H9 (cell line): Measurements from ENCODE around the gene SRSF4. TPM values are rescaled to one million over a fixed set of nuclear protein-coding genes. Genes with fewer than 3 reads are reported as not detected.
A peak's percentile ranks its signal among the peaks of the same experiment; 100 is the strongest.

ENCODE experiments used
- DNase-seq: peaks from one replicate; pipeline ENCODE4 v3.0.0-alpha.2; 2017
- H2AFZ ChIP-seq: one replicate; pipeline ENCODE4 v1.6.1; 2013; ENCODE audit warnings: mild to moderate bottlenecking, low read length, control low read depth, moderate library complexity
- H2AK5ac ChIP-seq: 2 replicates; pipeline ENCODE4 v1.6.1; 2013; ENCODE audit warnings: low read length, control low read depth, mixed read lengths; ENCODE audit not compliant: insufficient read length
- H2BK120ac ChIP-seq: one replicate; pipeline ENCODE4 v1.6.1; 2013; ENCODE audit warnings: low read depth, mild to moderate bottlenecking, low read length, control low read depth, inconsistent platforms; ENCODE audit not compliant: poor library complexity, severe bottlenecking
- H2BK12ac ChIP-seq: 2 replicates; pipeline ENCODE4 v1.6.1; 2013; ENCODE audit warnings: low read length, control low read depth, mixed read lengths, low read depth; ENCODE audit not compliant: insufficient read length
- H2BK15ac ChIP-seq: 2 replicates; pipeline ENCODE4 v1.6.1; 2013; ENCODE audit warnings: low read depth, low read length, control low read depth
- H2BK20ac ChIP-seq: one replicate; pipeline ENCODE4 v1.6.1; 2013; ENCODE audit warnings: low read depth, mild to moderate bottlenecking, low read length, control low read depth, inconsistent platforms; ENCODE audit not compliant: poor library complexity, severe bottlenecking
- H2BK5ac ChIP-seq: 2 replicates; pipeline ENCODE4 v1.6.1; 2013; ENCODE audit warnings: low read length, control low read depth, mixed read lengths; ENCODE audit not compliant: insufficient read length
- H3K14ac ChIP-seq: 2 replicates; pipeline ENCODE4 v1.6.1; 2013; ENCODE audit warnings: low read length, control low read depth; ENCODE audit not compliant: insufficient read depth
- H3K18ac ChIP-seq: 2 replicates; pipeline ENCODE4 v1.6.1; 2013; ENCODE audit warnings: low read depth, mild to moderate bottlenecking, mixed read lengths, low read length, control low read depth; ENCODE audit not compliant: insufficient read length
- H3K23ac ChIP-seq: 2 replicates; pipeline ENCODE4 v1.6.1; 2013; ENCODE audit warnings: low read length, control low read depth, mixed read lengths, low read depth; ENCODE audit not compliant: insufficient read length
- H3K23me2 ChIP-seq: 2 replicates; pipeline ENCODE4 v1.6.1; 2013; ENCODE audit warnings: low read depth, mild to moderate bottlenecking, mixed read lengths, low read length, control low read depth; ENCODE audit not compliant: insufficient read length, poor library complexity, severe bottlenecking
- H3K27ac ChIP-seq: 2 replicates; pipeline ENCODE4 v1.5.1; 2013; ENCODE audit warnings: low read length, control low read depth, mixed read lengths, low read depth; ENCODE audit not compliant: insufficient read length
- H3K27me3 ChIP-seq: 2 replicates; pipeline ENCODE4 v1.6.1; 2013; ENCODE audit warnings: low read length, control low read depth, inconsistent platforms; ENCODE audit not compliant: insufficient read depth
- H3K4ac ChIP-seq: 2 replicates; pipeline ENCODE4 v1.6.1; 2013; ENCODE audit warnings: low read depth, mild to moderate bottlenecking, control low read depth, inconsistent platforms, low read length, moderate library complexity
- H3K4me1 ChIP-seq: 2 replicates; pipeline ENCODE4 v1.6.1; 2013; ENCODE audit warnings: low read length, control low read depth, inconsistent platforms; ENCODE audit not compliant: insufficient read depth
- H3K4me2 ChIP-seq: 2 replicates; pipeline ENCODE4 v1.6.1; 2013; ENCODE audit warnings: low read length, control low read depth, mixed read lengths; ENCODE audit not compliant: insufficient read length, insufficient read depth
- H3K56ac ChIP-seq: 2 replicates; pipeline ENCODE4 v1.6.1; 2013; ENCODE audit warnings: low read depth, mild to moderate bottlenecking, mixed read lengths, low read length, control low read depth; ENCODE audit not compliant: insufficient read length
- H3K79me1 ChIP-seq: 2 replicates; pipeline ENCODE4 v1.6.1; 2013; ENCODE audit warnings: low read depth, mild to moderate bottlenecking, moderate library complexity, low read length, control low read depth, inconsistent platforms; ENCODE audit not compliant: insufficient read depth, poor library complexity, severe bottlenecking
- H3K79me2 ChIP-seq: 2 replicates; pipeline ENCODE4 v1.6.1; 2013; ENCODE audit warnings: low read length, control low read depth, inconsistent platforms; ENCODE audit not compliant: insufficient read depth
- H3K9ac ChIP-seq: 2 replicates; pipeline ENCODE4 v1.6.1; 2013; ENCODE audit warnings: low read length, control low read depth, mixed read lengths; ENCODE audit not compliant: insufficient read length; ENCODE audit errors: extremely low read depth
- H3K9me3 ChIP-seq: one replicate; pipeline ENCODE4 v1.6.1; 2013; ENCODE audit warnings: low read depth, low read length, inconsistent platforms; ENCODE audit not compliant: control insufficient read depth
- H3T11ph ChIP-seq: one replicate; pipeline ENCODE4 v1.6.1; 2013; ENCODE audit warnings: mild to moderate bottlenecking, low read length, control low read depth, inconsistent platforms
- H4K20me1 ChIP-seq: one replicate; pipeline ENCODE4 v1.6.1; 2013; ENCODE audit not compliant: control insufficient read depth, insufficient read length, insufficient read depth
- H4K5ac ChIP-seq: 2 replicates; pipeline ENCODE4 v1.6.1; 2013; ENCODE audit warnings: low read depth, mild to moderate bottlenecking, mixed read lengths, low read length, control low read depth; ENCODE audit not compliant: insufficient read length
- H4K8ac ChIP-seq: replicated peaks from 2 replicates; pipeline ENCODE4 v1.6.1; 2013; ENCODE audit warnings: low read length, control low read depth, mixed read lengths, low read depth; ENCODE audit not compliant: insufficient read length
- H4K91ac ChIP-seq: 2 replicates; pipeline ENCODE4 v1.6.1; 2013; ENCODE audit warnings: low read depth, mild to moderate bottlenecking, moderate library complexity, mixed read lengths, low read length, control low read depth; ENCODE audit not compliant: insufficient read length
- H3K27ac Mint-ChIP-seq, 3 experiments: 2 replicates in 2 of 3; 3 replicates in 1 of 3; pipeline ENCODE4 v1.8.0; 2020 to 2021; ENCODE audit warnings: mixed read lengths in 3 of 3, mild to moderate bottlenecking in 1 of 3, moderate library complexity in 1 of 3
- H3K27me3 Mint-ChIP-seq: 2 replicates; pipeline ENCODE4 v1.8.0; 2021; ENCODE audit warnings: low read depth, mild to moderate bottlenecking, moderate library complexity, mixed read lengths
- H3K36me3 Mint-ChIP-seq, 3 experiments: 2 replicates in 2 of 3; 3 replicates in 1 of 3; pipeline ENCODE4 v1.8.0; 2020 to 2021; ENCODE audit warnings: low read depth in 3 of 3, mixed read lengths in 3 of 3; ENCODE audit not compliant: insufficient read depth in 1 of 3
- H3K4me1 Mint-ChIP-seq, 2 experiments: 2 replicates each; pipeline ENCODE4 v1.8.0; 2020; ENCODE audit warnings: mixed read lengths in 2 of 2
- H3K4me3 Mint-ChIP-seq, 2 experiments: 2 replicates in 1 of 2; 3 replicates in 1 of 2; pipeline ENCODE4 v1.8.0; 2020 to 2021; ENCODE audit warnings: mild to moderate bottlenecking in 2 of 2, mixed read lengths in 2 of 2, moderate library complexity in 1 of 2
- H3K9me3 Mint-ChIP-seq, 2 experiments: 2 replicates in 1 of 2; 3 replicates in 1 of 2; pipeline ENCODE4 v1.8.0; 2020; ENCODE audit warnings: mild to moderate bottlenecking in 2 of 2, mixed read lengths in 2 of 2, moderate library complexity in 1 of 2
- CTCF ChIP-seq: fragments of 200-600 bp; sonication (generic); conservative IDR thresholded peaks from 3 replicates; pipeline ENCODE4 v1.8.0; 2021; ENCODE audit warnings: antibody characterized with exemption, mild to moderate bottlenecking
- WGBS: extraction: QIAGEN DNeasy Blood & Tissue Kit; methylation state at CpG from one replicate; pipeline ENCODE4 v1.1.7; 2013; ENCODE audit warnings: missing lambda C conversion rate, low lambda C conversion rate, mixed read lengths; ENCODE audit not compliant: insufficient read length; ENCODE audit errors: extremely low coverage; 5-methylcytosine and 5-hydroxymethylcytosine counted together
- total RNA-seq: library from RNA; stranded (reverse); gene quantifications from 2 replicates; pipeline ENCODE4 v1.2.1, GENCODE V29; 2021

The SRSF4 gene
- total RNA-seq, 1 experiment from 2014 or later = 90.6 TPM

DNA sequence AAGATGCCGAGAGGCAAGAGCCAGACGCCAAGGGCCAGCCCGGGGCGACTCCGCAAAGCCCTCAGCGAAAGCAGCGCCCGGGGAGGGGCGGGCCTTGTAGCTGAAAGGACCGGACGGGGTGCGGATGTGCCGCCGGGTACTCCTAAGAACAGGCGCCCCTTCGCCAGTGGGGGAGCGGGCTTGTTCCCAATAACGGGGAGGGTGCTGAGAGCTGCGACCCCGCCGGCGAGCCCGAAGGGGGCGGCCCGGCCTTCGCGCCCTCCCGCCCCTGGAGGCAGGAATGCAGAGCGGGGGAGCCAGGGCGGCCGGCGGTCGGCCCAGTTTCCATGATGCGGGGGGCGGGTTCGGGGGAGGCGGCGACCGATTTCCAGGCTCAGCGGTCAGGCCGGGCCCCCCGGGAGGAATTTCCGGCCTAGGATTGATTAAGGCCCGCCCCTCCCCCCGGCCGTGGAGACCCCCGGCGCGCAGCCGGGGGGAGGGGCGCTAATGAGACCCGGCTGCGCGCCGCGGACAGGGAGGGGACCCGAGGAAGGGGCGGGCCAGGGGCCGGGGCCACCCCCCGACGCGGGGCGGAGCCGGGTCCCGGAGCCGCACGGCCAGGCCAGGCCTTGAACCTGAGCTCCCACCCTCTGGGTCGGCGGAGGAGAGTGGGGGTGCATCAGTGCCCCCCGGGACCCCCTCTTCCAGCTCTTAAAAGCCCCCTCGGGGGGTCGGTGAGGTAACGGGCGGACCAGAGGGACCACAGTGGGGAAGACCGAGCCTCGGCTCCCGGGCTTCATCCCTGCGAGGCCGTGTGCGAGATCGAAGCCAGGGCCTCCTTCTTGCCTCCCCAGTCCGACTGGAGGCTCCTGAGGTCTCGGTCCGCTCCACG is 57.1 kb downstream of the SRSF4 start:
- Histone ChIP-seq H3K18ac (peak overlapping the region; percentile 32), H2BK12ac (no peak overlapping the region), H4K8ac (no peak overlapping the region), H3K56ac (no peak overlapping the region), H3K23me2 (peaks cover 18% of the 10 kb centered on the region), H3K4me2 (peak overlapping the region; percentile 51), H4K91ac (no peak overlapping the region), H3K9ac (peak overlapping the region; percentile 8), H3K9me3 (no peaks in the 10 kb centered on the region), H3T11ph (no peak overlapping the region), H4K5ac (no peak overlapping the region), H3K23ac (no peak overlapping the region), H4K20me1 (peaks cover 2% of the 10 kb centered on the region), H2AK5ac (no peak overlapping the region), H3K4ac (peak overlapping the region; percentile 16; the same call in 1 of the 2 replicates), H3K27me3 (no peaks in the 10 kb centered on the region; the same call in 1 of the 2 replicates), H2BK15ac (no peak overlapping the region), H2AFZ (no peak overlapping the region), H3K79me1 (no peaks in the 10 kb centered on the region), H2BK5ac (no peak overlapping the region), H2BK120ac (no peak overlapping the region), H3K4me1 (peaks cover 2% of the 10 kb centered on the region; the same call in 1 of the 2 replicates), H3K79me2 (no peaks in the 10 kb centered on the region), H2BK20ac (no peak overlapping the region), H3K27ac (no peak overlapping the region), H3K14ac (peak overlapping the region; percentile 49; the same call in 1 of the 2 replicates)
- Mint-ChIP-seq H3K27me3 (peaks cover 32% of the 10 kb centered on the region), H3K27ac (0 out of 7 replicates have a peak overlapping the region, but pooled peaks of 1 of the 3 experiments have one; percentile 77), H3K36me3 (peaks cover 0 to 6% (median 4%) of the 10 kb centered on the region in 3 experiments; a peak in 5 of 7 replicates), H3K9me3 (no peaks in the 10 kb centered on the region), H3K4me3 (peak overlapping the region; percentile 63 to 75), H3K4me1 (peaks cover 9 to 10% of the 10 kb centered on the region in 2 experiments)
- peak; percentile 91 for DNase-seq
- TF ChIP-seq CTCF = peak; percentile 80
- WGBS = no CpG with 5 or more reads among the region's 85 CpGs
